H54 (cell line): ENCODE results near the gene C1orf56.

Experiments used
- DNase-seq: peaks from one replicate; pipeline ENCODE4 v3.0.0; 2011; ENCODE audit warnings: low spot score, mixed read lengths; ENCODE audit not compliant: insufficient read length
- FAIRE-seq: peaks from 3 replicates; lab custom pipeline; 2011; peaks lifted over from hg19 to GRCh38; lab: Jason Lieb, UNC
- POLR2A ChIP-seq: IDR thresholded peaks from 2 replicates; pipeline ENCODE4 v1.6.1; 2011; ENCODE audit warnings: low read depth, mild to moderate bottlenecking, low read length

C1orf56 gene

GRCh38 chr1:151047591-151047924, at the start of gene C1orf56:
C1orf56 (plus strand) TSS chr1:151047751; CDS start chr1:151047848, 97 bp downstream.
- peak; percentile 89 for TF ChIP-seq POLR2A
- FAIRE-seq, result no peak
- peak; percentile 93 for DNase-seq

GRCh38 chr1:150997949-150998348, 49.6 kb upstream of the C1orf56 start:
- no peak for DNase-seq
- FAIRE-seq, result no peak

GRCh38 chr1:150999051-150999674, 48.4 kb upstream of the C1orf56 start:
- FAIRE-seq (no peak), DNase-seq (peak; percentile 84)
- TF ChIP-seq POLR2A, result peak; percentile 32; the same call in 1 of the 2 replicates

More at GRCh38 chr1:150997949-150998348, 49.6 kb upstream of the C1orf56 start:
- no peak for TF ChIP-seq POLR2A

GRCh38 chr1:150999926-151000325, 47.6 kb upstream of the C1orf56 start:
- TF ChIP-seq POLR2A, result no peak
- DNase-seq (no peak), FAIRE-seq (no peak)

- DNase-seq (no peak), FAIRE-seq (no peak)
- no peak for TF ChIP-seq POLR2A
These were observed 47.1 kb upstream of the C1orf56 start for GRCh38 chr1:151000408-151000807.

GRCh38 chr1:151001602-151002001, 45.9 kb upstream of the C1orf56 start:
- FAIRE-seq, result no peak

GRCh38 chr1:151002051-151002450, 45.5 kb upstream of the C1orf56 start:
- FAIRE-seq, result no peak
- DNase-seq, result no peak
- no peak for TF ChIP-seq POLR2A

More at GRCh38 chr1:151001602-151002001, 45.9 kb upstream of the C1orf56 start:
- DNase-seq, result no peak
- TF ChIP-seq POLR2A, result no peak

- no peak for DNase-seq
- FAIRE-seq, result no peak
- no peak for TF ChIP-seq POLR2A
These were observed 44.9 kb upstream of the C1orf56 start for GRCh38 chr1:151002611-151003010.

GRCh38 chr1:151003180-151003579, 44.4 kb upstream of the C1orf56 start:
- DNase-seq (no peak), FAIRE-seq (no peak)
- no peak for TF ChIP-seq POLR2A

- DNase-seq (no peak), FAIRE-seq (no peak)
- TF ChIP-seq POLR2A, result no peak
These were observed 41.7 kb upstream of the C1orf56 start for GRCh38 chr1:151005729-151006319.

GRCh38 chr1:151006327-151007052, 41.1 kb upstream of the C1orf56 start, which contains the start of gene MINDY1:
MINDY1 (minus strand) TSS chr1:151006902; CDS start chr1:151002617, 4,285 bp downstream.
- no peak for TF ChIP-seq POLR2A
- FAIRE-seq (no peak), DNase-seq (peak; percentile 86)

GRCh38 chr1:151007853-151008243, 39.7 kb upstream of the C1orf56 start:
- TF ChIP-seq POLR2A, result no peak
- DNase-seq (no peak), FAIRE-seq (no peak)

- peak; percentile 73 for TF ChIP-seq POLR2A
- FAIRE-seq (no peak), DNase-seq (peak; percentile 100)
These were observed 39.0 kb upstream of the C1orf56 start, which contains the start of gene PRUNE1 for GRCh38 chr1:151008244-151009205. PRUNE1 (plus strand) TSS chr1:151008449; CDS start chr1:151008633, 184 bp downstream.
